HG03064 (cell line): ENCODE results near the gene HHEX.
"Not testable (repeated sequence)": the region's sequence is repeated elsewhere in the genome, so short reads cannot be mapped to it uniquely, and the experiment has no call there.

ENCODE experiments used
- ATAC-seq: cut with Tn5 transposase; IDR thresholded peaks from one replicate; pipeline ENCODE4 v1.9.1; 2021; ENCODE audit warnings: low read depth; ENCODE audit not compliant: unreplicated experiment

HHEX gene

DNA sequence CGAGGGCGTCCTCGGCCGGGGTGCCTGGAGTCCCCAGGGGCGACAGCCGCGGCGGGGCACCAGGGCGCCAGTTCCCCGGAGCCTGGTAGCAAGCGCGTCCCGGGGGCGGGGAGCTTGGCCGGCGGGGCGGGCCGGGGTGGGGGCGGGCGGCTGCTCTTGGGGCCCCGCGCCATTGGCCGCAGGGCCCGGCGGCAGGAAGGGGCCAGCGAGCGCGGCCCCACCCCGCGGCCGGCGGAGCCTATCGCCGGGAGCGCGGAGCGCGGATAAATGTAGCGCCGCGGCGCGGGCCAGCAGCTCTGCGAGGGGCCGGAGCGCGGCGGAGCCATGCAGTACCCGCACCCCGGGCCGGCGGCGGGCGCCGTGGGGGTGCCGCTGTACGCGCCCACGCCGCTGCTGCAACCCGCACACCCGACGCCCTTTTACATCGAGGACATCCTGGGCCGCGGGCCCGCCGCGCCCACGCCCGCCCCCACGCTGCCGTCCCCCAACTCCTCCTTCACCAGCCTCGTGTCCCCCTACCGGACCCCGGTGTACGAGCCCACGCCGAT, at the start of gene HHEX:
TSS of gene HHEX (plus strand) at position 293 of the 548 bp plus-strand sequence. CDS start at position 325, 32 bp downstream.
- peak; percentile 43 for ATAC-seq

DNA sequence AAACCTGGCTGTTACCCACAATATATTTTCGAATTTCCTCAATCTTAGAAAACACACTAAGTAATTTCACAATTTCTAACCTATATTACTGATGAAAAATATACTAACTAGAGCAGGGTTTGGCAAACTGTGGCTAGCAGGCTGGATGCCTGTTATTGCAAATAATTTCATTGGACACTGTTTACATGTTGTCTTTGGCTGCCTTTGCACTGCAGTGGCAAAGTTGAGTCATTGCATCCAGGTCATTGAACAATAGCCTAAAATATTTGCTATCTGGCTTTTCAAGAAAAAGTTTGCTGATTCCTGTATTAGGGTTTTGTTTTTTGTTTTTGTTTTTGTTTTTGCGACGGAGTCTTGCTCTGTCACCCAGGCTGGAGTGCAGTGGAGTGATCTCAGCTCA, 49.6 kb upstream of the HHEX start:
- no peak for ATAC-seq

DNA sequence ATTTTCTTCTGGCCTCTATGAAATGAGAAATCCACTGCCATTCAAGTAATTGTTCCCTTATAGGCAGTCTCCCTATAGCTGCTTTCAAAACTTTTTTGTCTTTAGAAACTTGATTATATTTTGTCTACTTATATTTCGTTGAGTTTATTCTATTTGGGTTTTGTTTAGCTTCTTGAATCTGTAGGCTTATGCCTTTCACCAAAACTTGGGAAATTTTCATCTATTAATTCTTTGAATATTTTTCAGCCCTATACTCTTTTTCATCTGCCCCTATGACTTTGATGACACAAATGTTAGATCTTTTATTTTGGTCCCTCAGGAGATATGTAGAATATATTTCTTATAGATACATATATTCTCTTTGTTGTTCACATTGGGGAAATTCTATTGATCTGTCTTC, 48.3 kb upstream of the HHEX start:
- no peak for ATAC-seq

DNA sequence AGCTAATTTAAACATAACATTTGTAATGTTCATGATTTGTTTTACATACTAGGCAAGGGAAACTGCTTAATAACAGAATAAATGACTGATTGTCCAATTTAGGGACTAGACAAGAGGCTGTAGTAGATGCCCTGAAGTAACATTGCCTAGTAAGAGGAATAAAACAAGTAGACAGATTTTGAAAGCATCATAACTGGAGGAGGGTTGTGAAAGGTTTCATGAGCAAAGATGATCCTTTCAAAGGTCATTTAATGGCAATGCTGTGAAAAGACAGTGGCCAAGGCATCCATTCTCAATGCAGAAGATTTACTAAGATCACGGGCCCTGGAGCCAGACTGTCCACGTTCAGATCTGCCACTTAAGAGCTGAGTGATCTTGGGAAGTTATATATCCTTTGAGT, 44.8 kb upstream of the HHEX start:
- no peak for ATAC-seq

DNA sequence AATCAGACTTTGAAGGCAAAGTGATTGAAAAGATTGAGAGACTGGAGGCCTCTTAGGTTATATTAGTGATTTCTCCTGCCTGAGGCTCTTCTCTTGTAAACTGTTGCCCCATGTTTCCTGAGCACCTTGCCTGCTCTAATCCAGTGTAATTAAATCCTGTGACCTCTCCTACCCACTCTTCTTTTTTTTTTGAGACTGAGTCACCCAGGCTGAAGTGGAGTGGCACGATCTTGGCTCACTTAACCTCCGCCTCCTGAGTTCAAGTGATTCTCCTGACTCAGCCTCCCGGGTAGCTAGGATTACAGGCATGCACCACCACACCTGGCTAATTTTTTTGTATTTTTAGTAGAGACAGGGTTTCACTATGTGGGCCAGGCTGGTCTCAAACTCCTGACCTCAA, 38.9 kb upstream of the HHEX start:
- not testable (repeated sequence) for ATAC-seq

DNA sequence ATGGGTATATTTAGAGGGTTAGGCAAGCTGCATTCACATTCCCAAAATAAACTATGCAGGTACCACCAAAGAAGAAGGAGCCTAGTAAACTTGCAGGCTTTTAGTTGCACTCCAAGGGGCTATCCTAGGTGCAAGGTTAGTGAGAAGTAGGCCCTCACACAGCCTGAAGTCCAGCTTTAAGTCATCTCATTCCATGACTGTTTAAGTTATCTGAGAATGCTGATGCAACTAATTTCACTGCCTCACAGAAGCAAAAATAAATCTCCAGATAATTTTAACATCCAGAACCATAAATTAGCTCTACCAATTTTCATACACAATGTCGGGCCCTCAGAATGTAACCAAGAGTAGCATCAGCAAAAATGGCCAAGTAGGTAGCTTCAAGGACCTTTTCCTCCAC, 34.3 kb upstream of the HHEX start:
- no peak for ATAC-seq

DNA sequence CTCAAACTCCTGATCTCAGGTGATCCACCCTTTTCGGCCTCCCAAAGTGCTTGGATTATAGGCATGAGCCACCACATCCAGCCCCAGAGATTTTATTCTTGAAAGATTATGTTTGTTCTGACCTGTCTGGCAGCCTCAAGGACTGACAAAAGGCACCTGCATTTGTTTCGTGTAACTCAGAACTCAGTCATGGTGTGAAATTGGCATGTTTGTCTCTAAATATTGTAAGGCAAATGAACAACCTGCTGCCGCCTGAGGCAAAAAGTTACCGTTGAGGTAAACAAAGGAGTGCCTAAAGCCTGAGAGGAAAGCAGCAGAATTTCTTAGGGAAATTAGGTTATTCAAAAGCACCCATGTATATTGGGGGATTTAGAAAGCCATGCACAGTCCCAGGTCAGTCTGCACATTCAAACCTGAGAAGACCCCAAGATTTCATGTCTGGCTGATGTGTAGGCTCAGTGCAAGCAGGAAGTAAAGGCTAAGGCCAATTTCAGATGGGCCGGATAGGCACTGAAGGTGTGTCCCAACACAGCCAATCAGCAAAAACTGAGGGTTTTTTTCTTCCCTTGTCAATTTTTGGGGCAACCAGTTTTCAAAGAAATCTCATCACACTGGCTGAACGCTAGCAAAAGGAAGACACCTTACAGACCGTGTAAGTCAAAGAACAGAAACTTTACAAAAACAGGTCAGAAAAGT, 33.3 kb upstream of the HHEX start:
- no peak for ATAC-seq

DNA sequence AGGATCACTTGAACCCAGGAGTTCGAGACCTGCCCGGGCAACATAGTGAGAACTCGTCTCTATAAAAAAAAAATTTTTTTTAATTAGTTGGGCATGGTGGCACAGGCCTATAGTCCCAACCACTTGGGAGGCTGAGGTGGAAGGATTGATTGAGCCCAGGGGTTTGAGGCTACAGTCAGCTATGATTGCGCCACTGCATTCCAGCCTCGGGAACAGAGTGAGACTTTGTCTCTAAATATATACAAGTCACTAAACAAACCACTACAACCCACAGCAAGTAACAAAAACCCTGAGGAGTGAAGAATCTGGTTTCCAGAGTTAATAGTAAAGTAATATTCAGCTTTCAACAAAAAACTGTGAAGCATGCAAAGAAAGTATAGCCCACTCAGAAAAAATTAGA, 32.7 kb upstream of the HHEX start:
- no peak for ATAC-seq

DNA sequence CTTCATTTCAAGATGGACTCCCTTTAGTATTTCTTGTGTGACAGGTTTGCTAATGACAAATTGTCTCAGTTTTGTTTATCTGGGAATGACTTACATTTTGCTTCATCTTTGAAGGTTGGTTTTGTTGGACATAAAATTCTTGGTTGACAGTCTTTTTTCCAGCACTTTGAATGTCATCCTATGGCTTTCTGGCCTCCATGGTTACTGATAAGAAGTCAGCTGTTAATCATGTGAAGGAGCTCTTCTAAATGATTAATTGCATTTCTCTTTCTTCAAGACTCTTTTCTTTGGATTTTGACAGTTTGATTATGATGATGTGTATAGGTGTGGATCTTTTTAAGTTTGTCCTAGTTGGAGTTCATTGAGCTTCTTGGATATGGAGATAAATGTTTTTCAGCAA, 26.9 kb upstream of the HHEX start:
- ATAC-seq = no peak

DNA sequence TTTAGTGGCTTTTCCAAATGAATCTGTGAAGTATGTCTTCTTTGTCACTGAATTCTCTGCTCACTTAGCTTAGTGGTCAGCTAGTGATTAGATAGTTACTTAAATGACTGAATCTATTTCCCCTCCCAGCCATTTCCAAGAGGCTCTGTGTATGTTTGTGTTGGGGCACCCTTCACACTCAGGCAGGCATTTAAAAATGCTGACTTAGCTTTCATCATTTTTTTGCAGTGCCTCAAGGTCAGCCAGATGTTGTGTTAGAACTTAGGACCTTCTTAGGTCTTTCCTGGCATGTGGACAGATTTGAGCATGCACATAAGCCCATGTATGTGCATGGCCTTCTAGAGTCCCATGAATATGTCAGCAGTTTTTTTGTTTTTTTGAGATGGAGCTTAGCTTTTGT, 25.4 kb upstream of the HHEX start:
- ATAC-seq = no peak

DNA sequence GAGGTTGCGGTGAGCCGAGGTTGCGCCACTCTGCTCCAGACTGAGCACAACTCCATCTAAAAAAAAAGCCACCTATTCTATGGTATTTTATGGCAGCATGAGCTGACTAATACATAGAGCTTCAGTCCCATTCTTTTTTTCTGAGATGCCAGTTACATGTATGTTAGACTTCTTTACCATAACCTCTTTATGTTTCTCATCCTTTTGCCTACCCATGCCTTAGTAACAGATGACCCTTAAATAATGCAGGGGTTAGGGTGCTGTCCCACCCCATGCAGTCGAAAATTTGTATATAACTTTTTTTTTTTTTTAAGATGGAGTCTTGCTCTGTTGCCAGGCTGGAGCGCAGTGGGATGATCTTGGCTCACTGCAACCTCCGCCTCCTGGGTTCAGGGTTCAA, 22.7 kb upstream of the HHEX start:
- ATAC-seq = no peak

DNA sequence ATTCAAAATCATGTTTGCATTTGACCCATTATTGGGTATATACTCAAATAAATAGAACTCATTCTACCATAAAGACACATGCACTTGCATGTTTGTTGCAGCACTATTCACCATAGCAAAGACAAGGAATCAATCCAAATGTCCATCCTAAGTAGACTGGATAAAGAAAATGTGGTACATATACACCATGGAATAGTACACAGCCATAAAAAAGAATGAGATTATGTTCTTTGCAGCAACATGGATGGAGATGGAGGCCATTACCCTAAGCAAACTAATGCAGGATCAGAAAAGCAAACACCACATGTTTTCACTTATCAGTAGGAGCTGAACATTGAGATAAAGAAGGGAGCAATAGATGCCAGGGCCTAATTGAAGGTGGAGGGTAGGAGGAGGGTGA, 12.0 kb upstream of the HHEX start:
- no peak for ATAC-seq

DNA sequence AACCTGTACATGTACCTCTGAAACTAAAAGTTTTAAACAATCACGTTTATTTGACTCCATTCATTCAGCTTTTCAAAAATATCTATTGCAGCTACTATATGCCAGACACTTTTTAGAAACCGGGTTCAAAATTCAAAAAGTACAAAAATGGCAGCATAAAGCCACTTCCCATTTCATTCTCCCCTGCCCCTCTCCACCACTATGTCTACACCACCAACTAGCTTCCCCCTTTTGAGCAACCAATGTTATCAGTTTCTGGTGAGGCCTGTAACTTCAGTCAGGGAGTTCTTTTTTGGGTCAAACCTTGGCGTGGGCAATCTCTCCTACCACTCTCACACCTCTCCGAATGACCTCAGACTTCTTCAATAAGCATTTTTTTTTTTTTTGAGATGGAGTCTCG, 11.5 kb upstream of the HHEX start:
- ATAC-seq = no peak

DNA sequence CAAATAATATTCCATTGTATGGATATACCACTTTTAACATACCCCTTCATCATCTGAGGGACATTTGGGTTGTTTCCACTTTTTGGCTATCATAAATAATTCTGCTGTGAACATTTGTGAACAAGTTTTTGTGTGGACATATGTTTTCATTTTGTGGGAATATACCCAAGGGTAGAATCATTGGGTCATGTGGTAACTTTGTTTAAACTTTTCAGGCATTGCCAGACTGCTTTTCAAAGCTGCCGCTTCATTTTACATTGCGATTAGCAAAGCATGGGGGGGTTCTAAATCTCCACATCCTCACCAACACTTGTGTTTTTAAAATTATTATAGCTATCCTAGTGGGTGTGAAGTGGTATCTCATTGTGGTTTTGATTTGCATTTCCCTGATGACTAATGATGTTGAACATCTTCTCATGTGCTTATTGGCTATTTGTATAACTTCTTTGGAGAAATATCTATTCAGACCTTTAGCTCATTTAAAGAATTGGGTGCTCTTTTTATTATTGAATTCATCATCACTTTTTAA, 8.4 kb upstream of the HHEX start:
- ATAC-seq = no peak

DNA sequence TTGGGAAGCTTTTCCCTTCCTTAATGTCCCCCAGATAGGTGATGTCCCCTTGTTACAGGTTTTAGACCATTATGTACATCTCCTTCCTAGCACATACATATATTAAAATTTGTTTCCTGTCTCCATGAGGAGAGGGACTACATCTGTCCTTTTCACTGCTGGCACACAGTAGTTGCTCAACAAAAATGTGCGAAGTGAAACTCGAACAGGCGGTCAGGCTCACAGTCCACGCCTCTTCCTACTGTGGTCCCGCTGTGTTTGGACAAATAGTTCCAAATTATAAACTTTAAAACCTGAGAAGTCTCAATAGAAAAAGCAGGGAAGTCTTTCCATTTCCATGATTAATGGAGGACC, 1.2 kb upstream of the HHEX start:
- ATAC-seq = no peak

DNA sequence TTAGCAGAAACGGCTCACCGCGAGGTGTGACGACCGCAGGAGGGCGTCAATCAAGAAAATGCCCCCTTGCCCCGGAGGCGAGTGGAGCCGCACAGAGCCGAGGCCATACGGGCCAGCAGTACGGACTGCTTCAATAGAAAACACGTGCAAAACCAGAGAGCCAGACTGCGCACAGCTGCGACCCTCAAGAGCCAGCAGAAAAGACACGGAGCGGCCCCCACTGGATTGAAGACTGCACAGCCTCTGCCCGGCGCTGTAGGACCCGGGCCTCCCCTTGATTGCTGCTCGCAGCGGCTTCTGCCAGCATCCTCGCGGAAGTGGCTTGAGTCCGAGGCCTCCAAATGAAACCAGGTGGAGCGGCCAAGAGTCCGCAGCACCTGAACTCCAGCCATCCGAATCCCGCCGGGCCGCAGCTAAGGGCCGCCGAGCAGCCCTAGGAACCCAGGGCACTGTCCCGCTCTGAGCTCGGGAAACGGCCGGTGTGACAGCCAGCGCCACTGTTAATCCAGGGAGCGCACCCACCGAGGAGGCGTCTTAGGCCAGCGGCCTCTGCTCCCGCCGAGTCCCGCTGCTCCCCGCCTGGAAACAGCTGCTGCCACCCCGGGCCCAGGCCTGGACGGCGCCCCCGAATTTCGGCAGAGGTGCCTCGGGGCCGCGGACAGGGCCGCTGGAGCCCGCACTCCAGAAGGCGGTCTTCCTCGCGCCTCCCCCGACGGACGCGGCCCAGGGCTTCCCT, 660 bp upstream of the HHEX start:
- peak; percentile 18 for ATAC-seq

DNA sequence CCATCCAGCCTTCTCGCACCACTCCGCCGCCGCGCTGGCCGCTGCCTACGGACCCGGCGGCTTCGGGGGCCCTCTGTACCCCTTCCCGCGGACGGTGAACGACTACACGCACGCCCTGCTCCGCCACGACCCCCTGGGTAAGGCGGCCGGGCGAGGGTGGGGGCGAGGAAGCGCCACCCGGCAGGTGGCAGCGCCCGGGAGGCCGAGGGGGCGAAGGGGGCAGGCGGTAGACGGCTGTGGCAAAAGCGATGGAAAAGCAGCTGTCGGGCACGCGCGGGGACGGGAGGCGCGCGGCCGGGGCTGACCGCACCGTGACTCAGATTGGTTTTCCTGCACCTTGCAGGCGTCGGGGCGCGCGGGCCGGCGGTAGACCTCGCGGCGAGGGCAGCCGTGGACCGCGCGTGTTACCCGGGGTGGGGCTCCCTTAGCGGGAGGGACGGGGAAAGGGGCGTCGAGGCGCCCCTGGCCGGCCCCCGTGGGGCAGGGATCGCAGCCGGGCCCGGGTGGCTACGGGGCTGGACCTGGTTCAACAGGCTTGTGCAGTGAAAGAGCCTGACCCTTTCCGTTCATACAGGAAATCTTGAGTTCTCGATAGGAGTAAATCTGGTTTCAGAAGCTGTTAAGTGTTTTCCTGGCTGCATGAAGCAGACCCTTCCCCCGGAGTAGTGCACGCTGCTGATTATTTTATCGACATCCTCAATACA, 608 bp downstream of the HHEX start:
- ATAC-seq = no peak

DNA sequence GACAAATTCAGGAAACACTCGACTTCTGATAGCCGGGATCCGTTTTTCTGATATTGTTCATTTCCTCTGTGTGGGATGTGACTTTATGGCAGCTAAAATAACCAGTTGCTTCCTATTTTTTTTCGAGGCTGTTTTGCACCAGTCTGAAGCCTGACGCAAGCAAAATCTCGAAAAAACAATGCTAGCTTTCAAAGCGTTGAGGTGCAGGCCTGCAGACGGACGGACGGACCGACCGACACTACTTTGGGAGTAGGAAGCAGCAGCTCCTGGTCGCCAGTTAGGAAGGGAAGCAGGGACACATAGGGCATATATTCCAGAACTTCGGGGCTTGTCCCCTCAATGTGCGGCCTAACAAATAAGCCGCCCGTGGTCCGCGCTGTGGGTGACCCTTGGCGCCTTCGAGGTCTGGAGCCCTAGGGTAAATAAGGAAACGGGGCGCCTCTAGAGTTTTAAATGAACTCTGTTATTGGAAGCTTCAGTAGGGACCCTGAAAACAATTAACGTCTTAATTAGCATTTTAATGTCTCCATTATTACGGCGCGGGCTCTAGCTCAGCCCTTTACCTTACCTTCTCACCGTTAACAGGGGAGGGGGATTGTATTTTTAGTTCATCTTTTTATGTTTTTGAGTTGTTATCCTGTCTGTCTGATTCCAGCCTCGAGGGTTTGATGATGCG, 1.3 kb downstream of the HHEX start:
- ATAC-seq = no peak

DNA sequence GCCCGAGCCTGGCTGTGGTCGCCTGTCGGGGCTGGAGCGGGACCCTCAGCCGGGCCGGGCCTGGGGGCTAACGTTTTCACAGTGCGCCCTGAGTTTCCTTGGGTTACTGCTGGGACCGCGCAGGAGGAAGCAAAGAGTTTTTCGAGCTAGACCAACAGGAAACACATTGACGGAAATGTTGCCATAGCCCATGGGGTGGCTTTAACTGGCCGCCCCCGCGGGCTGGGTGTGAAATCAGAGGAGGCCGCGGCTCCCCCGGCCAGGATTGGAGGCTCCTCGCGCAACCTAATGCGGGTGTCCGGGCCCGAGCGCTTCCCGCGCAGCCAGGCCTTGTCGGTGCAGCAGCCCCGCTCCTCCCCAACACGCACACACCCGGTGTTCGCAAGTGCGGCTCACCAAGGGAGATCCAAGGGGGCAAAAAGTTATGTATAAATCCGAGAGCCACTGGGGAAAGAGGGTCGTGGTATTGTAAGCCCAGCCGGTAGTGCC, 1.9 kb downstream of the HHEX start:
- ATAC-seq = no peak

DNA sequence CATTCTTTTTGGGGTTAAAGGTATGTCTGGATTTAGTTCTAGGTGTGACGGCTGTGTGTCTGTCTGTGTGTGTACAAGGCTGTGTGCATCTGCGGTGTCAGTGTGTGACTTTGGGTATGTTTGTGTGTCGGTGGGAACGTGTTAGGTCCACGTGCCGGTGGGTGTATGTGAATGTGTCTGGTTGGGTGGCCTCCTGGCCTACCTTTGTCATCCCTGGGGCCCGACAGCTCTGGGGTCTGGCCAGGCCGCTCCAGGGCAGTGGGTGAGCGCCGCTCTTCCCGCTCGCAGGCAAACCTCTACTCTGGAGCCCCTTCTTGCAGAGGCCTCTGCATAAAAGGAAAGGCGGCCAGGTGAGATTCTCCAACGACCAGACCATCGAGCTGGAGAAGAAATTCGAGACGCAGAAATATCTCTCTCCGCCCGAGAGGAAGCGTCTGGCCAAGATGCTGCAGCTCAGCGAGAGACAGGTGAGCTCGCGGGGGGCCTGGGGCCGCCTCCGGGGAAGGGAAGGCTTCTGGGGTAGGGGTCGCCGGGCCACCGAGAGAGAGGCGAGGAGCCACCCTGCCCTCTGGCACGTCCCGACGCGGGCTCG, 2.4 kb downstream of the HHEX start:
- no peak for ATAC-seq
